ENCODE results near the gene RHOH. TPM values are rescaled to one million over a fixed set of nuclear protein-coding genes. Genes with fewer than 3 reads are reported as not detected.

Gene RHOH
- total RNA-seq, 2 donors from 2014 or later: 1.6 to 2.6 TPM

DNA sequence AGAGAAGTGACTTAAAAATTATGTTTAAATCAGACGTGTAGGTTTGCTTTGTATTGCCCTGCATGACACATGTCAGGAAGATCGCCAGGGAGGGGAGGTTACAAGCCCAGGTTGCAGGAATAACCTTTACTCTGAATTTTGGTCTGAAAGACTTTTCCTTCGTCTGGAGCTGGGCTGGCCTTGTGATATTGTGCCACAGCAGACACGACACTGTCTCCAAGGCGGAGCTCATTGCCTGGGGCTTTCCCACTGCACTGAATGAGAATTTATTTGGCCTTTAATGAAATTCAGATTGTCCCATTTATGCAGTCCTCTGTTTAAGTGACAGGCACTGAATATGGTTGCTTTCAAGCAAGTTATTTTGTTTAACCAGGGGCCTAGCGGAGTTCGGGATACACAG is 45.1 kb downstream of the RHOH start:
- no peak overlapping the region for H3K4me3 ChIP-seq
- H3K9ac ChIP-seq (ENCODE audit: low read depth in 2 of 2, low read length in 2 of 2): no peak overlapping the region
- no peak for DNase-seq
- no peak overlapping the region for H3K27ac ChIP-seq
- H3K9me3 ChIP-seq: no peaks in the 10 kb centered on the region
- no peaks in the 10 kb centered on the region for H3K4me1 ChIP-seq
- intact Hi-C loops (cut with DNase I): no loop called here
- no peak for TF ChIP-seq CTCF (IDR thresholded peaks at IDR 0.05)
- H3K36me3 ChIP-seq: no peaks in the 10 kb centered on the region
- no peaks in the 10 kb centered on the region for H3K27me3 ChIP-seq

- Histone ChIP-seq H3K4me1 (no peaks in the 10 kb centered on the region), H3K27ac (no peak overlapping the region), H3K9me3 (no peaks in the 10 kb centered on the region), H3K4me3 (no peak overlapping the region), H3K27me3 (no peaks in the 10 kb centered on the region), H3K36me3 (no peaks in the 10 kb centered on the region), H3K9ac (ENCODE audit: low read depth in 2 of 2, low read length in 2 of 2) (no peak overlapping the region)
- intact Hi-C loops (cut with DNase I): no loop called here
- no peak for DNase-seq
- TF ChIP-seq CTCF (IDR thresholded peaks at IDR 0.05): no peak
Measured at GRCh38 chr4:40243386-40243948, 46.6 kb downstream of the RHOH start.

- no peak for DNase-seq
- H3K9ac ChIP-seq (ENCODE audit: low read depth in 2 of 2, low read length in 2 of 2): no peak overlapping the region
- H3K4me3 ChIP-seq: no peak overlapping the region
- H3K27ac ChIP-seq: no peak overlapping the region
- H3K27me3 ChIP-seq: no peaks in the 10 kb centered on the region
- H3K9me3 ChIP-seq: no peaks in the 10 kb centered on the region
- intact Hi-C loops (cut with DNase I): no loop called here
- H3K4me1 ChIP-seq: no peaks in the 10 kb centered on the region
- H3K36me3 ChIP-seq: no peaks in the 10 kb centered on the region
- no peak for TF ChIP-seq CTCF (IDR thresholded peaks at IDR 0.05)
Measured at GRCh38 chr4:40244606-40245005, 47.8 kb downstream of the RHOH start.

- H3K9ac ChIP-seq (ENCODE audit: low read depth in 2 of 2, low read length in 2 of 2): no peak overlapping the region
- no peaks in the 10 kb centered on the region for H3K27me3 ChIP-seq
- no peaks in the 10 kb centered on the region for H3K36me3 ChIP-seq
- H3K4me1 ChIP-seq: no peaks in the 10 kb centered on the region
- intact Hi-C loops (cut with DNase I): no loop called here
- H3K4me3 ChIP-seq: no peak overlapping the region
- no peak for TF ChIP-seq CTCF (IDR thresholded peaks at IDR 0.05)
- H3K27ac ChIP-seq: no peak overlapping the region
- no peaks in the 10 kb centered on the region for H3K9me3 ChIP-seq
- no peak for DNase-seq
Measured at GRCh38 chr4:40245550-40245949, 48.7 kb downstream of the RHOH start.

DNA sequence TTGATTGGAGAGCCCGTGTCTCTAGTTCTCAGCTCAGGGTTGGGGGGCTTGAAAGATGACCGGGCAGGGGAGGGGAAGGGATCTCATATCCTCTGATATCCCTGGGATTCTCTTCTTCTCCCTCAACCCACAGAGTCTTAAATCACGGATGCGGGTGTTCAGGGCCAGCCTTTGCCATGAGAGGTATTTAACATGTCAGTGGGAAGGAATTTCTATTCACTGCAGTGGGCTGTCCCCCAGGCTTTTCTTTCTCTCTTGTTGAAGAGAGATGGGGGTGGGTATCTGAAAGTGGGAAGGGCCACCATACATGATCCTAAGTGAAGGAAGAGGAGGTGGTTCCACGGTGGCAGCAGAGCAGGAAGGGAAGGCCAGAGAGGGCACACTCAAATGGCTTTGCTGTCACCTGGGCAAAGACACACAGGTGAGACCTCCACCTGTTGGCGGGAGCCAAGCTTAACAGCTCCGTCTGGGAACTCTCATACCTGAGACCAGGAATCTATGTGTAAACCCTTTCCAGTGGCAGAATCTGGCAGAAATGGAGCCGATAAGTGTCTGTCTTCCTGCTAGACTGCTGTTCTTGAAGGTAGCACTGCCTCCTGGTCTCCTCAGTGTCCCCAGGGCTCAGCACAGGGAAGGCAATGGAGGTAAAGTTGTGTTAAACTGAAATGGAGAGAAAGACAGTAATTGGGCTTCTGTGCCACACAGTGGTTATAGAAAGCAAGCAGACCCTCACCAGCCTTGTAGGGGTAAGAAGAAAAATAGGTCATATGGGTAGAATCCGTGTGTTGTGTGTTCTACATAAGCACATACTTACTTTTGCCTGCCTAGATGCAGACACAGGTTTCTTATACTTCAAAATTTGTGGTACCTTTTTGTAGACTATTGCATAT is 49.4 kb downstream of the RHOH start:
- H3K4me3 ChIP-seq: no peak overlapping the region
- H3K36me3 ChIP-seq: no peaks in the 10 kb centered on the region
- DNase-seq: no peak
- no peak overlapping the region for H3K9ac ChIP-seq (ENCODE audit: low read depth in 2 of 2, low read length in 2 of 2)
- no peaks in the 10 kb centered on the region for H3K9me3 ChIP-seq
- intact Hi-C loops (cut with DNase I): no loop called here
- no peak overlapping the region for H3K27ac ChIP-seq
- no peak for TF ChIP-seq CTCF (IDR thresholded peaks at IDR 0.05)
- H3K4me1 ChIP-seq: no peaks in the 10 kb centered on the region
- H3K27me3 ChIP-seq: no peaks in the 10 kb centered on the region

Measured in colonic mucosa (tissue), 4 donors.